ENCODE data around the gene ODF2L.

ODF2L gene, protein sequence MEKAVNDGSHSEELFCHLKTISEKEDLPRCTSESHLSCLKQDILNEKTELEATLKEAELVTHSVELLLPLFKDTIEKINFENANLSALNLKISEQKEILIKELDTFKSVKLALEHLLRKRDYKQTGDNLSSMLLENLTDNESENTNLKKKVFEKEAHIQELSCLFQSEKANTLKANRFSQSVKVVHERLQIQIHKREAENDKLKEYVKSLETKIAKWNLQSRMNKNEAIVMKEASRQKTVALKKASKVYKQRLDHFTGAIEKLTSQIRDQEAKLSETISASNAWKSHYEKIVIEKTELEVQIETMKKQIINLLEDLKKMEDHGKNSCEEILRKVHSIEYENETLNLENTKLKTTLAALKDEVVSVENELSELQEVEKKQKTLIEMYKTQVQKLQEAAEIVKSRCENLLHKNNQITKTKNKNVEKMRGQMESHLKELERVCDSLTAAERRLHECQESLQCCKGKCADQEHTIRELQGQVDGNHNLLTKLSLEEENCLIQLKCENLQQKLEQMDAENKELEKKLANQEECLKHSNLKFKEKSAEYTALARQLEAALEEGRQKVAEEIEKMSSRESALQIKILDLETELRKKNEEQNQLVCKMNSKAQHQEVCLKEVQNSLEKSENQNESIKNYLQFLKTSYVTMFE

DNA sequence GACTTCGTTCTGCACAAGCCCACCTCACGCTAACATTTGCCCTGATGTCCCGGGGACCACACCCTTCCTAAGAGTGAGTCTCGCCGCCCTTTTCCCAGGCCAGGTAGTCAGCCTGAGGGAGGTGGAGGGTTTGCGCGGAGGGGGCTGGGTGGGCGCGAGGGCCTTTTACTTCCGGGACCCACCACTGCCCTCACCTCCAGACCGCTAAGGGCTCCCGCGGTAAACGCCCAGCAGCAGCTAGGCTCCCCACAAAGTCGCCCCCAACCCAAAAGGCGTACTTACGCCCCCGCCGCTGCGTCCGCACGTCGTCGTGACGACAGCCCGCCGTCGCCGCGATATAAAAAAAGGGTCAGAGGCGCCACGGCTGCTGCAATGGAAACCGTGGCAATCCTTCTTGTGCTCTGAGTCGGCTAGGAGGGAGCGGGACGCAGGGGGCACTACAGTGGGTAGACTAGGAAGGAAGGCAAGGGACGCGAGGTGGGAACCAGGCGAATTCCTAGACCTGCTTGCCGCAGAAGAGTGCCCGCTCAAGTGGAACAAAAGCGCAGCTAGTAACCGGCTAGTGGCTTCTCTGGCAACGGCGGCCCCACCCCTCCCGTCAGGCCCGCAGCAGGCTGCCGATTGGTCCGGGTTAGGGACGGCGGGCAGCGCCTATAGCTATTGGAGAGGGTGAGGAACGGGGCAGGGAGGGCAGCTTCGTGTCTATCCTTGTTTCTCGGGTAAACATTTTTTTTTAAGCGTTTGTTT, at the start of gene ODF2L:
ODF2L (minus strand) TSS at position 573 of the 747 bp plus-strand sequence. CDS start 9,296 bp downstream, outside the sequence.
- peak; percentile 34 for DNase-seq

DNA sequence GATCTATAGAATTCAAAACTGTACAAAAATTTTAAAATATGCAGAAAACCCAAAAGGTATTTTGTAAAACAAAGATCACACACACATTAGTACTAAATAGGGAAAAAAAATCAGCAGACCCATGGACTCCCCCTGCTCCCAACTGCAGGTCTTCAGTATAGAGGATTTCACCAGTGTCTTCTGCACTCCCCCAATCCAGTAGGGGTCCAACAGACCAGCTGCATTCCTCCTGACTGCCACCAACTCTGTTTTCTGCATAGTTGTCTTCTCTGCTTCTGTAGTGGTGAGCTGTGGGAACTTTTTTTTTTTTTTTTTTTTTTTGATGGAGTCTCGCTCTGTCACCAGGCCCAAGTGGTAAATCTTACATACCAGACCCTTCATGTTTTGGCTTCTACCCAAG, 49.8 kb upstream of the ODF2L start:
- DNase-seq = no peak

DNA sequence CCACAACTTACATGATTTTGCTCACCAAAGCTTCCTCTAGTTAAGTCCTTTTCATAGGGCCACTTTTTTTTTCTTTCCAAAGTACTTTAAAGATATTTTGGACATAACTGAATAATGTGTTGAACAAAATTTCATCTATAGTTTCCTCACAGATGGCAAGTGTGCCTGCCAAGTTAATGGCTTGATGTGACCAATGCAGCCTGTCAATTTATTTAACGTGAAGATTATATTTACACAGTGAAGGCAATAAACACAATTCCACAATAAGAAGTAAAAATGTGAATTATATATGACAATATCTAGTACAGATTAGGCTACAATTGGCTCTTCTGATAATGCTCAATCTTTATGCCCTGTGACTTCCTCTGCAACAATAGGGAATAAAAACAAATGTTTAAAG, 45.9 kb upstream of the ODF2L start:
- DNase-seq = no peak

GRCh38 chr1:86441581-86441980, 45.5 kb upstream of the ODF2L start:
- DNase-seq = no peak

DNA sequence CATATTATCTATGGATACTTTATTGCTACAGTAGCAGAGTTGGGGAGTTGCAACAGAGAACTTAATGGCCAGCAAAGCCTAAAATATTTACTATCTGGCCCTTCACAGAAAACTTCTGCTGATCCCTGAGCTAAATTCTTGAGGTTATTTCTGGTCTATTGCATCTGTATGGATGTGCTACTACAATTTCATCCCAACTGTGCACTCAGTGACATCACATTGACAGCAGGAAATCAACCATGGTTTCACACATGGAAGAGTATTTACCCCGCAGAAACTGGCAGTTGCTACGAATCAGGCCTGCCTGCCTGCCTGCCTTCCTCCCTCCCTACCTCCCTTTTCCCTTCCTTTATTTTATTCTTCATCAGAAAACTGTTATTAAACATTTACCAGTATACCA, 39.9 kb upstream of the ODF2L start:
- no peak for DNase-seq

DNA sequence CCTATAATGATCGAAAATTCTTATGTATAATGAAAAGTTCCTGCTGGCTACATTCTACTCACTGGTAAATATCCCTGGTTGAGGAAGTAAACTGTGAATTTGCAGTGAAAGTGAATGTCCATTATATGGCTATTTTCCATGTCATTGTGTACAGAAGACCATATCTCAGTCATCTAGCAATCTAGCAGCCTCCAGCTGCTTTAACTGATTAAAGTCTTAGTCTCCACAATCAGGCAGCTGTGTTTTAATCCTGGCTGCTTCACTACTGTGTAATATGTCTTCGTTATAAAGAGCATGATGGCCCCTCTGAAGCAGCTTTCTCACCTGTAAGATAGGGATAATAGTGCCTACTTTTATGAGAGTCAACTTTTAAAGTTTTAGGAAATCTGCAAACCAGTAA, 39.2 kb upstream of the ODF2L start:
- no peak for DNase-seq

DNA sequence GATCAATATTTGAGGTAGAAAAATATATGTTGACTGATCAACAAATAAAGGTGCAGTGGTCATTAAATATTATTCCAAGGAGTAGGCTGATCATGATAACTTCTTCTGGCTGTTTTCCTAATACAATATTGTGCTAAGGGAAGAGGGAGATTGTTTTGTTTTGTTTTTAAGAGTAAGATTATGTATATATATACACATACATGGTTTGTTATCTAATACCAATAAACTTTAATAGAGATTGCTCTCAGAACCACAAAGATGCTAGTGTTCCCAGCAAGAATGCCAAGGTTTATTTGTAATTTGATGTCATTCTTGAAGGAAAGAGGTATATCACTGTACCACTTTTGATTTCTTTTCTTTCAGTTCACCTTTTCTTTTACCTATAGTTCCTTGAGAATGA, 37.9 kb upstream of the ODF2L start:
- DNase-seq = no peak

- no peak for DNase-seq
Measured at GRCh38 chr1:86430376-86430775, 34.3 kb upstream of the ODF2L start.

- no peak for DNase-seq
Measured at GRCh38 chr1:86429835-86430234, 33.7 kb upstream of the ODF2L start.

DNA sequence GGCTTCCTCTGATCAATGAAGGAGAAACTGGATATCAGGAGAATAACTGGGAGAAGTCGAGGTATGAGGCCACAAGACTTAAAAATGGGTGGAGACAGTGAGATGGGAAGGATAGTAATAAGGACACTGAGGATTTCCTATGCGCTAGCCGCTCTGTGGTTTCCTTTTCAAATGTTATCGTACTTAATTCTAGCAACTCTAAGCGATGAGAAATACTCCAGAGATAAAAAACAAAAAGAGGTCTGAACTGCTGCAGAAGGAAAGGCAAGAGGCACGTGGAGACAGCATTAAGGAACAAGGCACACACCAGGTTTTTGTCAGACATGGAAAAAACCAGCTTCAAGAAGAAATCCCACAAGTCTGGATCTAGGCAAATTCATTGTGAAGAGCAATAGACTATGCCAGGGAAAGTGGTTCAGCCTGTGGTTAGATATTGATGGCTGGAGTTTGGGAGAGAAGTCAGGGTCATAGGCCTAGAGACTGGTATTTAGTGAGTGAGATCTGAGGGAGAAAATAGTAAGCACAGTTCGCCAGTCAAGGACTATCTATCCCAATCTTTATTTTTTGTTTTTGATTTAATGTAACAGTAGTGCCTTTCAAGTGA, 33.1 kb upstream of the ODF2L start:
- no peak for DNase-seq

DNA sequence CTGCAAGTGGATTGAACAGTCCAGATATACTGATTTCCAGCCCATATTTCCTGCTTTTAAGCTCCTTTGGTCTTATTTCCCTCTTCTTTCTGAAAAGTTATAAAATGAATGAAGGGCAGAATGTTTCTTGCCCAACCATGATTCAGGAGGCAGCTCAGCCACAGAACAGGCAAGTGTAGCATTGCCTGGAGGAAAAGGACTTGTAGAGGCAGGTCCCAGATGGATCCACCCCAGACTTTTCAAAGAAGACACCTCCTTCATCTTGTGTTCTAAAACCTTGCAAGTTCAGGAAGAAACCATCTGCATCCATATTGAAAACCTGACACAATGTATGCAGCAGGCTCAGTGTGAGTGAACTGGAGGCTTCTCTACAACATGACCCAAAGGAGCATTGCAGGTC, 27.8 kb upstream of the ODF2L start, which contains the start of gene CLCA2:
CLCA2 (plus strand) TSS at position 299 of the 400 bp plus-strand sequence; CDS start at position 376, 77 bp downstream.
- no peak for DNase-seq

DNA sequence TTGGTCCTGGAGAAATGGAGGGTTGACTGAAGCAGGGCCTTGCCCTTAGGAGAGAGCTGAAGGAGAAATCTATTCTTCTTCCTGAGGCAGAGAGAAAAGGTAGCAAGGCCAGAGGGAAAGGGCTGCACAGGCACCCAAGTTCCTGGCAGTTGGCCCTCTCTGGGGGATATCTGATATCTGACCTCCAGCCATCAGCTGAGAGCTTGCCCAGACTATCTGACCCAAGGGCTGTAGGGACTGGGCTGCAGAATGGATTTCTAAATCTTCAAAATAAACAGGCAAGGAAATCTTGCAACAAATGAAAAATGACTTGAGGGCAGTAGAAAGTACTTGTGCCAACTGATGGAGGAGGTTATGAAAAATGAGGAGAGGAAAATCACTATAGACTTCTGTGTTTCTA, 27.4 kb upstream of the ODF2L start:
- DNase-seq = no peak

- no peak for DNase-seq
Measured at GRCh38 chr1:86421601-86422280, 25.6 kb upstream of the ODF2L start.

GRCh38 chr1:86419277-86419903, 23.3 kb upstream of the ODF2L start:
- DNase-seq = no peak

DNA sequence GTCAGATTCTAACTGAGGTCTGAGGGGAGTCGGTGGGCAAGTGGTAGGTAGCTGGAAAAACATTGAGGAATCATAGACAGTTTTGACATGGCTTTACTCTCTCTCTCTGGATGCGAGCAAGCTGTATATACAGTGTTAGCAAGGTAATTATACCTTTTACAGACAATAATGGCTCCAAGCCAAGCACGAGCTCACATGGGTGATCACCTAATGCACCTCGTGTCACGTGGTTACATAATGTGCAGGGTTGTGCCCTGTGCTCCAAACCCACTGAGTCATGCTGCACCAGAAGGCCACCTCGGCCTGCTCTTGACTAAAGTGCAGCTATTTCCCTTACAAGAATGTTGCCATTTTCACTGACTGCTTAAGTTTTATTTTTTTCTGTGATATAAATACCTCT, 20.2 kb upstream of the ODF2L start:
- DNase-seq = no peak

GRCh38 chr1:86410879-86411278, 14.8 kb upstream of the ODF2L start:
- no peak for DNase-seq

DNA sequence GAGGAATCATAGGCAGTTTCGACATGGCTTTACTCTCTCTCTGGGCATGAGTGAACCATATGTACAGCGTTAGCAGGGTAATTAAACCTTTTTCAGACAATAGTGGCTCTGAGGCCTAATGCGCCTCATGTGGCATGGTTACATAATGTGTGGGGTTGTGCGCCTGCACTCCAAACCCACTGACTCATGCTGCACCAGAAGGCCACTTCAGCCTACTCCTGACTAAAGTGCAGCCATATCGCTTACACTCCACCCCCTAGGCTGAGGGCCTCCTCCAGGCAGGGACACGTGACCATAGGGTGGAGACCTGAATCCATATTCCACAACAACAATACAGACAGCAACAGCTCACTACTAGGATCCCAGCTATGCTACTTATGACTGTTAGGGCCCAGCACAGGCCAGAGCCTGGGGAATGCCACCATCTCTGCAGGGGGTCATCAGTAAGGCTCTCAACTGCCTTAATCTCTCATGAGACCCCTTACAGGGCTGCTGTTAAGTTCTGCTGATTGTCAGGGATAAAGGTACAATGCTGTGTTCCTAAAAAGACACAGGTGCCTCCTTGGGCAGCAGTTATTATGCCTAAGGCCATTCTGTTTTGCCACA, 13.4 kb upstream of the ODF2L start:
- no peak for DNase-seq

- no peak for DNase-seq
Measured at GRCh38 chr1:86396498-86396890, 371 bp upstream of the ODF2L start.

- DNase-seq = no peak
Measured at GRCh38 chr1:86394416-86394815, 1.7 kb downstream of the ODF2L start.

GRCh38 chr1:86389307-86389706, 6.8 kb downstream of the ODF2L start:
- no peak for DNase-seq

- no peak for DNase-seq
Measured at GRCh38 chr1:86388777-86389176, 7.3 kb downstream of the ODF2L start.
